Activated T-helper 17 cell treated with anti-CD3 and anti-CD28 coated beads, Interleukin-2, amount 50 U/mL, for 72 hours (primary cell): ENCODE results near the gene ATP2A1. TPM values are rescaled to one million over a fixed set of nuclear protein-coding genes. Genes with fewer than 3 reads are reported as not detected.

ENCODE experiments used
- ATAC-seq: fragments of 150-1000 bp; cut with Tn5 transposase; replicated peaks from 2 replicates; pipeline ENCODE4 v1.10.0; 2021; ENCODE audit warnings: mild to moderate bottlenecking, moderate library complexity
- H3K27ac Mint-ChIP-seq: one replicate; pipeline ENCODE4 v1.8.0; 2022; ENCODE audit warnings: mixed read lengths
- H3K27me3 Mint-ChIP-seq: one replicate; pipeline ENCODE4 v1.8.0; 2022; ENCODE audit warnings: mixed read lengths
- H3K36me3 Mint-ChIP-seq: one replicate; pipeline ENCODE4 v1.8.0; 2022; ENCODE audit warnings: low read depth, mild to moderate bottlenecking, mixed read lengths
- H3K4me1 Mint-ChIP-seq: one replicate; pipeline ENCODE4 v1.8.0; 2022; ENCODE audit warnings: mixed read lengths
- H3K4me3 Mint-ChIP-seq: one replicate; pipeline ENCODE4 v1.8.0; 2022; ENCODE audit warnings: mild to moderate bottlenecking, mixed read lengths
- H3K9me3 Mint-ChIP-seq: one replicate; pipeline ENCODE4 v1.8.0; 2022; ENCODE audit warnings: mixed read lengths
- total RNA-seq, 2 donors: library from RNA; stranded (reverse); gene quantifications; one replicate each; pipeline ENCODE4 v1.2.3, GENCODE V29; 2022

ATP2A1 gene
- 1 to 10 TPM; 2.2 to 3.1 TPM for total RNA-seq

DNA sequence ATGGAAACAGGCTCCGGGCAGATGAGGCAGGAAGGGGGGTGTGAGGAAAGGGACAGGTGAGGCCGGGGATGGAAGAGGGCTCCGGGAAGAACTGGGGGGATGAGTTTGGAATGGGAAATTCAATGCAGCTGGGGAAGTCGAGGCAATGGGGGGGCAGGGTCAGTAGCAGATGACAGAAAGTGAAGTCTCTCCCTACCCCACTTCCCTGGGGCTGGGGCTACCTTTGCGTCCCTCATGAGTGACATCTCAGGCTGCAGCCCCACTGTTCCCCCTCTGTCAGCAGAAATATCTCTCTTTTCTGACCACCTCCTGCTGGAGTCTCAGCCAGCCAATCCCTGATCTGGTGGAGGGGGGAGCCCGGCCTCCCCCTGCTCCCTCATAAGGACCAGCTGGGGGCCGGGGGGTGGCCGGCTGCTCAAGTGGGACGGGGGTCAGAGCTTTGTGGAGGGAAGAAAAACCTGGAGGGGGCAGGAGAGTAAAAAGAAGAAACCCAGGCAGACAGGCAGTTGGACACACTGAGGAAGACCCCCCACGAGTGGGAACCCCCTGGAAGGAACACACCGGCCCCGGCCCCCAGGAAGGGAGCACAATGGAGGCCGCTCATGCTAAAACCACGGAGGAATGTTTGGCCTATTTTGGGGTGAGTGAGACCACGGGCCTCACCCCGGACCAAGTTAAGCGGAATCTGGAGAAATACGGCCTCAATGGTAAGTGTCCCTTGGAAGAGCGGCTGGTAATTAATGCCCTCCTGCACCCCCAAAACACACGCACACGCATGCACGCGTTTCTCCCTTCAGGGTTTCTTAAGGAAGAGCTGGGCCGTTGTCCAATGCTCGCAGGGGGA is at the start of gene ATP2A1:
ATP2A1 (plus strand) TSS at position 406 of the 844 bp plus-strand sequence; CDS start at position 590, 184 bp downstream.
- Mint-ChIP-seq H3K27me3 (peaks cover 6% of the 10 kb centered on the region), H3K4me3 (peak within 1 kb of the TSS; percentile 83), H3K36me3 (peaks cover 5% of the 10 kb centered on the region), H3K4me1 (no peaks in the 10 kb centered on the region), H3K27ac (peak within 1 kb of the TSS; percentile 33), H3K9me3 (no peaks in the 10 kb centered on the region)
- no peak for ATAC-seq

DNA sequence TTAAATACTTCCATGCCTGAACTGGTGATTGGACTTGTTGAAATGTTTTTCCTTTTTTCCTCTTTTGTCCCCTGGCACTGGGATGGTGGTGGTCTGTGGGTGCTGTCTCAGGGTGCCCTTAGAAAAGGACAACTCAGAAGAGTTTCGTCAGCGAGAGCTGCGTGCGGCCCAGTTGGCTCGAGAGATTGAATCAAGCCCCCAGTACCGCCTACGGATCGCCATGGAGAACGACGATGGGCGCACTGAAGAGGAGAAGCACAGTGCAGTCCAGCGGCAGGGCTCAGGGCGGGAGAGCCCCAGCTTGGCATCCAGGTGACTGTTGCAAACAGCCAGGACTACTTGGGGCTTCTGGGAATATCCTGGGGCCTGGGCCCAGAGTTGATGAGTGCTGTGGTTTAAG is 48.5 kb upstream of the ATP2A1 start:
- ATAC-seq = no peak
- Mint-ChIP-seq H3K4me3 (no peak overlapping the region), H3K27ac (no peak overlapping the region), H3K4me1 (peaks cover 32% of the 10 kb centered on the region), H3K9me3 (no peaks in the 10 kb centered on the region), H3K27me3 (no peaks in the 10 kb centered on the region), H3K36me3 (peaks cover 100% of the 10 kb centered on the region)

DNA sequence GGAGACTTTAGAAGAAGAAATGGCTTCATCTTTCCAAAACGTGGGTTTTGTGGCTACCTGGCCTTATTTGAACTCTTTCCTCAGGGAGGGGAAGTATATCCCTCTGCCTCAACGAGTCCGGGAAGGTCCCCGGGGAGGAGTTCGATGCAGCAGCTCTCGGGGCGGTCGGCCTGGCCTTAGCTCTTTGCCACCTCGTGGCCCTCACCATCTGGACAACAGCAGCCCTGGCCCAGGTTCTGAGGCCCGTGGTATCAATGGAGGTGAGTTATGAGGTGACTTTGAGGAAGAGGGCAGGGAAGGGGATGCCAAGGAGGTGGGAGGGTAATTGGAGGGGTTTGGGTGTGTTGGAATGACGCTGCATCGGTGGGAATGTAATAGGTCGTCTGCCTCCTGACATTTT is 47.8 kb upstream of the ATP2A1 start:
- Mint-ChIP-seq H3K36me3 (peaks cover 100% of the 10 kb centered on the region), H3K4me3 (no peak overlapping the region), H3K27me3 (no peaks in the 10 kb centered on the region), H3K4me1 (peaks cover 32% of the 10 kb centered on the region), H3K9me3 (no peaks in the 10 kb centered on the region), H3K27ac (no peak overlapping the region)
- ATAC-seq = no peak

DNA sequence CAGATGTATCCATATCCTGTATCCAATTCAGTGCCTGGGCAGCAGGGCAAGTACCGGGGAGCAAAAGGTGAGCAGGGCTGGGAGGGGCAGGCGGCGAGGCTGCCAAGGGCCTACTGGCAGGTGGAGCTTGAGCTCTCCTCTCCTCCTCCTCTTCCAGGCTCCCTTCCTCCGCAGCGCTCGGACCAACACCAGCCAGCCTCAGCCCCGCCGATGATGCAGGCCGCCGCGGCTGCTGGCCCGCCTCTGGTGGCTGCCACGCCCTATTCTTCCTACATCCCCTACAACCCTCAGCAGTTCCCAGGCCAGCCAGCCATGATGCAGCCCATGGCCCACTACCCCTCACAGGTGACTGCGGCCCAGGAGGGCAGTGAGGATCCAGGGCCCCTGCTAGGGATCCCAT is 43.9 kb upstream of the ATP2A1 start:
- H3K9me3 Mint-ChIP-seq = no peaks in the 10 kb centered on the region
- no peak overlapping the region for H3K4me3 Mint-ChIP-seq
- no peaks in the 10 kb centered on the region for H3K27me3 Mint-ChIP-seq
- H3K4me1 Mint-ChIP-seq = peaks cover 27% of the 10 kb centered on the region
- ATAC-seq = no peak
- H3K27ac Mint-ChIP-seq = no peak overlapping the region
- peaks cover 97% of the 10 kb centered on the region for H3K36me3 Mint-ChIP-seq

DNA sequence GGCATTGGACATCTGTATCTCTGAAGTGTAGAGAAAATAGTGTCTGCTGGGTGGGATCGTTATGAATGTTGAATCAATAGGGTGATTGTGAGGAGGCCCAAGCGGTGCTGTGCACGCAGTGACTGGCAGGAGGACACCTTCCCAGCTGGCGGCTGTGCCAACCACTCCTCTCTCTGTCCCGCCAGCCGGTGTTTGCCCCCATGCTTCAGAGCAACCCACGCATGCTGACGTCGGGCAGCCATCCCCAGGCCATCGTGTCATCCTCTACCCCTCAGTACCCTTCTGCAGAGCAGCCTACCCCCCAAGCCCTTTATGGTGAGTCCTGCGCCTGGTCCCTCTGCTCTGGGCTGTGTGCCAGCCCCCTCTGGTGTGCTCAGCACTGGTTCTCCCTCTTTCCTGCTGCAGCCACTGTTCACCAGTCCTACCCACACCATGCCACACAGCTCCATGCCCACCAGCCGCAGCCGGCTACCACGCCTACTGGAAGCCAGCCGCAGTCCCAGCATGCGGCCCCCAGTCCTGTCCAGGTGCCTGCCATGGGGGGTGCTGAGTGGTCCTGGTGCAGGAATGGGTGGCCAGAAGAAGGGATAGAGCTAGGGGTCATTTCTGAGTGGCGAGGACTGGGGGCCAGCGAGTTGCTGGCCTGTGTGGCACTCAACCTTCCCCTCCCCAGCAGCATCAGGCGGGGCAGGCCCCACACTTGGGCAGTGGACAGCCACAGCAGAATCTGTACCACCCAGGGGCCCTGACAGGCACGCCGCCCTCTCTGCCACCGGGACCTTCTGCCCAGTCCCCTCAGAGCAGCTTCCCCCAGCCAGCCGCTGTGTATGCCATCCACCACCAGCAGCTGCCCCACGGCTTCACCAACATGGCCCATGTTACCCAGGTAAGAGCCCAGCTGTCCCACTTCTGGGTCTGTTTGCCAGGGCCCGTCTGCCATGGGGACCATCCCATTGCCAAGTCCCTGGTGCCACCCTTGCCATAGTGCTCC is 43.1 kb upstream of the ATP2A1 start:
- Mint-ChIP-seq H3K4me3 (no peak overlapping the region), H3K9me3 (no peaks in the 10 kb centered on the region), H3K27ac (peak overlapping the region; percentile 63), H3K36me3 (peaks cover 89% of the 10 kb centered on the region), H3K4me1 (peaks cover 27% of the 10 kb centered on the region), H3K27me3 (no peaks in the 10 kb centered on the region)
- ATAC-seq = no peak

DNA sequence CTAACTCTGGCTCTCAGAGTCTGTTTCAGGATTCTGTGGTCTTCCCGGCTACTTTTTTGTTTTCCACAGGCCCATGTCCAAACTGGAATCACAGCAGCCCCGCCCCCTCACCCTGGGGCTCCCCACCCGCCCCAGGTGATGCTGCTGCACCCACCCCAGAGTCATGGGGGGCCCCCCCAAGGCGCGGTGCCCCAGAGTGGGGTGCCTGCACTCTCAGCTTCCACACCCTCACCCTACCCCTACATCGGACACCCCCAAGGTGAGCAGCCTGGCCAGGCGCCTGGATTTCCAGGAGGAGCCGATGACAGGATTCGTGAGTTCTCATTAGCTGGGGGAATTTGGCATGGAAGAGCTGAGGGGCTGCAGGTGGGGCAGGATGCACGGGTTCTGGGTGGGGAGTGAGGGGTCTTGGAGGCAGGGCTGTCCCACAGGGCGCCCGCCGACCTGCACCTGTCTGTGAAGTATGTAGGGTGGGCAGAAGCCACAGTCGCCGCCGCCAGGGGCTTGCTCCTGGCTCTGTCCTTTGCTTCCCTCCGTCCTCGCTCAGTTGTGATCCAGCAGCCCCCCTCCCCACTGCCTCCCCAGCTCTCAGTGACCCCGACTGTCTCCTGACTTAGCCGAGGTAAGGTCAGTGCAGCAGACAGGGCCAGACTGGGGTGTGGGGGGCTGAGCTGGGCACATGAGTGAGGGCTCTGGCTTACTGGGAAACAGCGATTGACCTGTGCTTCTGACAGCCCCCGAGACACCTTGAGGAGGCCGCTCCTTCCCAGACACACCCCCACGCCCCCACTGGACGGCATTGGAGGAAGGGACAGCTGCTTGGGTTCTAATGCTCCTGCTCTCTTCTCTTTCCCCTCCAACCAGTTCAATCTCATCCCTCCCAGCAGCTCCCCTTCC is 42.2 kb upstream of the ATP2A1 start:
- H3K36me3 Mint-ChIP-seq = peaks cover 82% of the 10 kb centered on the region
- no peaks in the 10 kb centered on the region for H3K27me3 Mint-ChIP-seq
- peak overlapping the region; percentile 52 for H3K27ac Mint-ChIP-seq
- H3K4me1 Mint-ChIP-seq = peaks cover 27% of the 10 kb centered on the region
- ATAC-seq = no peak
- H3K9me3 Mint-ChIP-seq = no peaks in the 10 kb centered on the region
- no peak overlapping the region for H3K4me3 Mint-ChIP-seq

DNA sequence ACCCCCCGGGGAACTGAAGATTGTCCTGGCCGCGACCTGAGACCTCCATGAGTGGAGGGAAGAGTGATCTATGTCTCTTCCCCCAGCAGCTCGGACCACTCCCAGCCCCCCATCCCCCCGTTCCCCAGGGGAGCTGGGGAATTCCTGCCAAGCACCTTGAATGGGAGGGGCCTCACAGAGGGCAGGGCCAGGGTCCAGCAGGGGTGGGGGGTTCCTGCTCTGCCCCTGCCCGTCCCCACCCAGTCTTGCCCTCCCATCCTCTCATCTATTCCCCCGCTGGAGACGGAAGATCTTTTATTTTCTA is 41.6 kb upstream of the ATP2A1 start:
- Mint-ChIP-seq H3K9me3 (no peaks in the 10 kb centered on the region), H3K4me1 (peaks cover 27% of the 10 kb centered on the region), H3K27me3 (no peaks in the 10 kb centered on the region), H3K27ac (peak overlapping the region; percentile 52), H3K36me3 (peaks cover 82% of the 10 kb centered on the region), H3K4me3 (no peak overlapping the region)
- no peak for ATAC-seq

DNA sequence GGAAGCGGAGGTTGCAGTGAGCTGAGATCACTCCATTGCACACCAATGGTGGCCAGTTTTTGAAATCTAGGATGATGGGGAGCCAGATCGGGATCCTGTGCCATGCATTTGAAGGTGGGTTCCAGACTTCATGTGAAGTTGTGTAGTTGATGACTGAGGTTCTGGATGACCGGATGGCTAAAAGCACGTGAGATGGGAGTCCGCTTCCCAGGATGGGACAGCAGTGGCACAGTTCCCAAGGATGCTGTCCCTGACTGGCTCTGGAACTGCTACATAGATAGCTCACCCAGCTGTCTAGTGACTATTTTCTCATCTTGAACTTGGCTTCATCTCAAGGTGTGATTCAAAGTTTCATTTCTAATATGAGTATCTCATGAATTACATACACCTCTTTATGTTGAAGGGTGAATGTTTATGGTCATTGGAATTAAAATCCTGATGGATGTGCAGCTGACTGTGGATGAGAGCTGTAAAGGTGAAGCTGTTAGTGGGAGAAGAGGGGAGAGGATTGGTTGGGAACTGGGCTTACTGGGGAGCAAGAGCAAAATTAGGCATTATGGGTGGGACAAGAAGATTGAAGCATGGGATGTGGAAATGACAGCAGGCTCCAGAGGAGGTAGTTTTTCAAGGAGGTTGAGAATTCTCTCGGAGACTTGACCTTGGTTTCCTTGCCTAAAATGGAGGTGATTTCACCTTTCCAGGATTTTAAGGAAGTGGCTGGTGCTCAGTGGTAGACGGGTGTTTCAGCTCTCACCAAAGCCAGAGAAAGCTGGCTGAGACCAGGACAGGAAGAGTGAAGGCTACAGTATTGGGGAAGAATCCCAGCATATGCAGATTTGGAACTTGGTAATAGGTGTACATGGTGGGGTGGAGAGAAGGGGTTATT is 40.4 kb upstream of the ATP2A1 start:
- Mint-ChIP-seq H3K9me3 (no peaks in the 10 kb centered on the region), H3K4me1 (peaks cover 22% of the 10 kb centered on the region), H3K27ac (peak overlapping the region; percentile 66), H3K36me3 (peaks cover 82% of the 10 kb centered on the region), H3K27me3 (no peaks in the 10 kb centered on the region), H3K4me3 (no peak overlapping the region)
- ATAC-seq = peak; percentile 80

DNA sequence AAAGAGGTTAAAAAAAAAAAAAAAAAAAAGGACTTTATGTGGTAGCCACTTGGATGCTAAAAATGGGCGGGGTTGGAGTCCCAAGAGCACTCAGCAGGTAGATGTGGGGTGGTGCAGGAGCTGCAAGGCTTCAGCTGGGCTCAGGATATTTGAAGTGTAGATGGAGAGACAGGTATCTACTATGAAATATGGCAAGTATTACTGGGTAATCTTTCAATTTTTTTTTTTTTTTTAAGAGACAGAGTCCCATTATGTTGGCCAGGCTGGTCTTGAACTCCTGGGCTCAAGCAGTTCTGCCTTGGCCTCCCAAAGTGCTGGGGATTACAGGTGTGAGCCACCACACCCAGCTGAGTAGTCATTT is 39.8 kb upstream of the ATP2A1 start:
- H3K27me3 Mint-ChIP-seq = no peaks in the 10 kb centered on the region
- no peak overlapping the region for H3K4me3 Mint-ChIP-seq
- peak overlapping the region; percentile 66 for H3K27ac Mint-ChIP-seq
- ATAC-seq = no peak
- H3K36me3 Mint-ChIP-seq = peaks cover 82% of the 10 kb centered on the region
- H3K9me3 Mint-ChIP-seq = no peaks in the 10 kb centered on the region
- H3K4me1 Mint-ChIP-seq = peaks cover 16% of the 10 kb centered on the region

DNA sequence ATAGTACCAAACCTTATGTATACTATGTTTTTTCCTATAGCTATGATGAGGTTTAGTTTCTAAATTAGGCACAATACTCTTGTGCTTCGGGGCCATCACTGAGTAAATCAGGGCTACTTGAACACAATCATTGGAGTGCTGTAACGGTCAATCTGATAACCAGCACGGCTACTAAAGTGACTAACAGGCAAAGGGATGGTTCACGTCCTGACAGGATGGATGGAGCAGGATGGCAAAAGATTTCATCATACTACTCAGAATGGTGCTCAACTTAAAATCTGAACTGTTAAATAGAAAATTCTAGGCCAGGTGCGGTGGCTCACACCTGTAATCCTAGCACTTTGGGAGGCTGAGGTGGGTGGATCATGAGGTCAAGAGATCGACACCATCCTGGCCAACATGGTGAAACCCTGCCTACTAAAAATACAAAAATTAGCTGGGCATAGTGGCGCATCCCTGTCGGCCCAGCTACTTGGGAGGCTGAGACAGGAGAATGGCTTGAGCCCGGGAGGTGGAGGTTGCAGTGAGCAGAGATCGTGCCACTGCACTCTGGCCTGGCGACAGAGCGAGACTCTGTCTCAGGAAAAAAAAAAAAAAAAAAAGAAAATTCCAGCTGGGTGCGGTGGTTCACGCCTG is 39.2 kb upstream of the ATP2A1 start:
- Mint-ChIP-seq H3K9me3 (no peaks in the 10 kb centered on the region), H3K27me3 (no peaks in the 10 kb centered on the region), H3K36me3 (peaks cover 82% of the 10 kb centered on the region), H3K4me1 (peaks cover 13% of the 10 kb centered on the region), H3K27ac (no peak overlapping the region), H3K4me3 (no peak overlapping the region)
- ATAC-seq = no peak

DNA sequence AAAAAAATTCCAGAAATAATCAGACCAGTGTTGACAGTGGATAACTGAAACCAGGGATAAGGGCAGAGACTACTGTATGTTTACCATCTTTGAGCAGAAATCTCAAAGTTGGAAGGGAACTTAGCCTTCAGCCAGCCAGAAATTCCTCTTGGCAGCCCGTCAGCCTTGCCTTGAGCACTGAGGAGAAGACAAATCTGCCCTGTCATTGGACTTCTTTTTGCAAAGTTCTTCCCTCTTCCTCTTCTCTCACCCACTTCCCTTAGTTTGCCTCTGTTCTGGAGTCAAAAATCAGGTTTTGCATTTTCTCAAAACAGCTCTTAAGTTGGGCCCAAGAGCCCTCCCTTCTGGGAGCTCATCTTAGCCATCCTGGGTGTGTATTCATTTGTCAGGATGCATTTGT is 38.4 kb upstream of the ATP2A1 start:
- Mint-ChIP-seq H3K36me3 (peaks cover 82% of the 10 kb centered on the region), H3K9me3 (no peaks in the 10 kb centered on the region), H3K4me1 (peaks cover 15% of the 10 kb centered on the region), H3K4me3 (no peak overlapping the region), H3K27me3 (no peaks in the 10 kb centered on the region), H3K27ac (no peak overlapping the region)
- no peak for ATAC-seq

DNA sequence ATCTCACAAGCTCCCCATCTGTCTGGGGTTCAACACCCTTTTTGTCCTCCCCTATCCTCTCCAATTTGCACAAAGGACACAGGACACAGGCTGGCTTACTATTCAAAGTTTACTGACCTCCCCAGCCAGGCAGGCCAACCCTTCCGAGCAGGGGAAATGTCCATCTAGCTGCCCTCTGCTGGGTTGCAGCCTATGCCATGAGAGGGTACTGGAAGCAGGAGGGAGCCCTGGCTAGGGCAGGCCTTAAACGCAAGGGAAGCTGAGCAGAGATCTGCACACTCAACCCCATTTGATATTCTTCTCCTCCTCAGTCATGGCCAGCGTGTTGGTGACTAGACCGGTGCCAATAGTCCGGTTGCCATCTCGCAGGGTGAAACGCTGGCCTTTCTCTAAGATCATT is 35.6 kb upstream of the ATP2A1 start:
- no peaks in the 10 kb centered on the region for H3K27me3 Mint-ChIP-seq
- H3K36me3 Mint-ChIP-seq = peaks cover 71% of the 10 kb centered on the region
- H3K27ac Mint-ChIP-seq = peak overlapping the region; percentile 56
- peaks cover 20% of the 10 kb centered on the region for H3K4me1 Mint-ChIP-seq
- ATAC-seq = no peak
- no peaks in the 10 kb centered on the region for H3K9me3 Mint-ChIP-seq
- no peak overlapping the region for H3K4me3 Mint-ChIP-seq

DNA sequence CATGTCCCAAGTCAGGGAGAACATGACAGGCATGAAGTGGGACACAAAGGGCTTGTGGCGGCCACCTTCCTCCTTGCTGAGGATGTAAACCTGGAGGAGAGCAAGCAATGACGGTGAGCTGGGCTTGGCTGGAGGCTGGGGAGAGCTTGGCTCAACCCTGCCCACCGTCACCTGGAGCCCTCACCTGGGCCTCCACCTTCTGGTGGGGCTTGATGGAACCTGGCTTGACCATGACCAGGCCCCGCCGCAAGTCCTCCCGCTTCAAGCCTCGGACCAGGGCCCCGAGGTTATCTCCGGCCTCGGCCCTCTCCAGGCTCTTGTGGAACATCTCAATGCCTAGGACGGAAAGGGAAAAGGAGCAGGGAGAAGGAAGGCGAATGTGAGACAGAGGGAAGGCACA is 34.5 kb upstream of the ATP2A1 start:
- no peak for ATAC-seq

More for the DNA sequence above, 34.5 kb upstream of the ATP2A1 start:
- H3K27me3 Mint-ChIP-seq = no peaks in the 10 kb centered on the region
- H3K36me3 Mint-ChIP-seq = peaks cover 60% of the 10 kb centered on the region
- peak overlapping the region; percentile 94 for H3K4me3 Mint-ChIP-seq
- H3K9me3 Mint-ChIP-seq = no peaks in the 10 kb centered on the region
- peaks cover 14% of the 10 kb centered on the region for H3K4me1 Mint-ChIP-seq
- no peak overlapping the region for H3K27ac Mint-ChIP-seq
